Liver (tissue), 3 donors: Measurements from ENCODE around the gene POLR3C.

ENCODE experiments used
- YY1 ChIP-seq: IDR thresholded peaks from 2 replicates; pipeline ENCODE4 v1.6.1; 2016; ENCODE audit warnings: antibody characterized with exemption, mild to moderate bottlenecking
- TF ChIP-seq, protein P1 (sequence below): fragments of 150-350 bp; IDR thresholded peaks from 2 replicates; pipeline ENCODE4 v1.5.1; 2017; ENCODE audit warnings: improper control_type of control experiment, low read depth, low read length; ENCODE audit not compliant: missing input control
- TF ChIP-seq, protein P2 (sequence below): IDR thresholded peaks from 2 replicates; pipeline ENCODE4 v1.6.1; 2016; ENCODE audit warnings: antibody characterized with exemption
- TF ChIP-seq, protein P3 (sequence below): IDR thresholded peaks from 2 replicates; pipeline ENCODE4 v1.6.1; 2016; ENCODE audit warnings: antibody characterized with exemption
- TF ChIP-seq, protein P4 (sequence below): IDR thresholded peaks from 2 replicates; pipeline ENCODE4 v1.6.1; 2016; ENCODE audit warnings: antibody characterized with exemption
- TF ChIP-seq, protein P5 (sequence below): IDR thresholded peaks from 2 replicates; pipeline ENCODE4 v1.6.1; 2016; ENCODE audit warnings: antibody characterized with exemption, mild to moderate bottlenecking
- donor health status: healthy.
- donor health status: healthy.

DNA sequence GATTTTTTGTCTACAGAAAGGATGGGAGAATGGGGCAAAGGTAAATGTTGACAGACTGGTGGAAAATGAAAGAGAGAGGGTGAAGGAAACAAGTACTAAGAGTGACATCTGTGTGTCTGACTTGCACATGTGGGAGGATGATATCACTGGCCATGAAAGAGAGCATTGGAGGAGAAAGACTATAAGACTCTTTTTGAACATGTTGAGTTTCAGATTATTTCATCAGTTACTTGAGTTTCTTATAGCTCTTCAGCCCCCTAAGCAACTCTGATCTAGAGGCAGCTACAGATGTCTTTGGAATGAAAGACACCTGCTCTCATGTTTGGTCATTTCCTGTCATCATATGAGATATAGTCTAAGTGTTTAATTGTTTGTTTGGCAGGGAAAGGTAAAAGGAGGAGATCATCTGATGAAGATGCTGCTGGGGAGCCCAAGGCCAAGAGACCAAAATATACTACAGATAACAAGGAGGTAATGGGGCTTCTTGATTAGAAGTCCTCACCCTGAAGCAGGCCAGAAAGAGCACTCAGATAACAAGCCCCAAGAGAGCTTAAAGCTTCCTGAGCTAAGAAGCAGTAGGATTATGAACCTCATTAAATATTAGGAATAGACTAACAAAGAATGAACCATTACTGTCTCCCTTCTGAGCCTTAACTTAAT, 4.5 kb downstream of the POLR3C start:
- TF ChIP-seq YY1, result no peak
- TF ChIP-seq, protein P1, sequence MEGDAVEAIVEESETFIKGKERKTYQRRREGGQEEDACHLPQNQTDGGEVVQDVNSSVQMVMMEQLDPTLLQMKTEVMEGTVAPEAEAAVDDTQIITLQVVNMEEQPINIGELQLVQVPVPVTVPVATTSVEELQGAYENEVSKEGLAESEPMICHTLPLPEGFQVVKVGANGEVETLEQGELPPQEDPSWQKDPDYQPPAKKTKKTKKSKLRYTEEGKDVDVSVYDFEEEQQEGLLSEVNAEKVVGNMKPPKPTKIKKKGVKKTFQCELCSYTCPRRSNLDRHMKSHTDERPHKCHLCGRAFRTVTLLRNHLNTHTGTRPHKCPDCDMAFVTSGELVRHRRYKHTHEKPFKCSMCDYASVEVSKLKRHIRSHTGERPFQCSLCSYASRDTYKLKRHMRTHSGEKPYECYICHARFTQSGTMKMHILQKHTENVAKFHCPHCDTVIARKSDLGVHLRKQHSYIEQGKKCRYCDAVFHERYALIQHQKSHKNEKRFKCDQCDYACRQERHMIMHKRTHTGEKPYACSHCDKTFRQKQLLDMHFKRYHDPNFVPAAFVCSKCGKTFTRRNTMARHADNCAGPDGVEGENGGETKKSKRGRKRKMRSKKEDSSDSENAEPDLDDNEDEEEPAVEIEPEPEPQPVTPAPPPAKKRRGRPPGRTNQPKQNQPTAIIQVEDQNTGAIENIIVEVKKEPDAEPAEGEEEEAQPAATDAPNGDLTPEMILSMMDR, result no peak
- TF ChIP-seq, protein P2, sequence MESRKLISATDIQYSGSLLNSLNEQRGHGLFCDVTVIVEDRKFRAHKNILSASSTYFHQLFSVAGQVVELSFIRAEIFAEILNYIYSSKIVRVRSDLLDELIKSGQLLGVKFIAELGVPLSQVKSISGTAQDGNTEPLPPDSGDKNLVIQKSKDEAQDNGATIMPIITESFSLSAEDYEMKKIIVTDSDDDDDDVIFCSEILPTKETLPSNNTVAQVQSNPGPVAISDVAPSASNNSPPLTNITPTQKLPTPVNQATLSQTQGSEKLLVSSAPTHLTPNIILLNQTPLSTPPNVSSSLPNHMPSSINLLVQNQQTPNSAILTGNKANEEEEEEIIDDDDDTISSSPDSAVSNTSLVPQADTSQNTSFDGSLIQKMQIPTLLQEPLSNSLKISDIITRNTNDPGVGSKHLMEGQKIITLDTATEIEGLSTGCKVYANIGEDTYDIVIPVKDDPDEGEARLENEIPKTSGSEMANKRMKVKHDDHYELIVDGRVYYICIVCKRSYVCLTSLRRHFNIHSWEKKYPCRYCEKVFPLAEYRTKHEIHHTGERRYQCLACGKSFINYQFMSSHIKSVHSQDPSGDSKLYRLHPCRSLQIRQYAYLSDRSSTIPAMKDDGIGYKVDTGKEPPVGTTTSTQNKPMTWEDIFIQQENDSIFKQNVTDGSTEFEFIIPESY, result no peak
- TF ChIP-seq, protein P3, sequence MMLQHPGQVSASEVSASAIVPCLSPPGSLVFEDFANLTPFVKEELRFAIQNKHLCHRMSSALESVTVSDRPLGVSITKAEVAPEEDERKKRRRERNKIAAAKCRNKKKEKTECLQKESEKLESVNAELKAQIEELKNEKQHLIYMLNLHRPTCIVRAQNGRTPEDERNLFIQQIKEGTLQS, result no peak
- TF ChIP-seq, protein P4, sequence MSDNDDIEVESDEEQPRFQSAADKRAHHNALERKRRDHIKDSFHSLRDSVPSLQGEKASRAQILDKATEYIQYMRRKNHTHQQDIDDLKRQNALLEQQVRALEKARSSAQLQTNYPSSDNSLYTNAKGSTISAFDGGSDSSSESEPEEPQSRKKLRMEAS, result no peak
- TF ChIP-seq, protein P5, sequence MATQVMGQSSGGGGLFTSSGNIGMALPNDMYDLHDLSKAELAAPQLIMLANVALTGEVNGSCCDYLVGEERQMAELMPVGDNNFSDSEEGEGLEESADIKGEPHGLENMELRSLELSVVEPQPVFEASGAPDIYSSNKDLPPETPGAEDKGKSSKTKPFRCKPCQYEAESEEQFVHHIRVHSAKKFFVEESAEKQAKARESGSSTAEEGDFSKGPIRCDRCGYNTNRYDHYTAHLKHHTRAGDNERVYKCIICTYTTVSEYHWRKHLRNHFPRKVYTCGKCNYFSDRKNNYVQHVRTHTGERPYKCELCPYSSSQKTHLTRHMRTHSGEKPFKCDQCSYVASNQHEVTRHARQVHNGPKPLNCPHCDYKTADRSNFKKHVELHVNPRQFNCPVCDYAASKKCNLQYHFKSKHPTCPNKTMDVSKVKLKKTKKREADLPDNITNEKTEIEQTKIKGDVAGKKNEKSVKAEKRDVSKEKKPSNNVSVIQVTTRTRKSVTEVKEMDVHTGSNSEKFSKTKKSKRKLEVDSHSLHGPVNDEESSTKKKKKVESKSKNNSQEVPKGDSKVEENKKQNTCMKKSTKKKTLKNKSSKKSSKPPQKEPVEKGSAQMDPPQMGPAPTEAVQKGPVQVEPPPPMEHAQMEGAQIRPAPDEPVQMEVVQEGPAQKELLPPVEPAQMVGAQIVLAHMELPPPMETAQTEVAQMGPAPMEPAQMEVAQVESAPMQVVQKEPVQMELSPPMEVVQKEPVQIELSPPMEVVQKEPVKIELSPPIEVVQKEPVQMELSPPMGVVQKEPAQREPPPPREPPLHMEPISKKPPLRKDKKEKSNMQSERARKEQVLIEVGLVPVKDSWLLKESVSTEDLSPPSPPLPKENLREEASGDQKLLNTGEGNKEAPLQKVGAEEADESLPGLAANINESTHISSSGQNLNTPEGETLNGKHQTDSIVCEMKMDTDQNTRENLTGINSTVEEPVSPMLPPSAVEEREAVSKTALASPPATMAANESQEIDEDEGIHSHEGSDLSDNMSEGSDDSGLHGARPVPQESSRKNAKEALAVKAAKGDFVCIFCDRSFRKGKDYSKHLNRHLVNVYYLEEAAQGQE, result no peak
